Suprapubic skin (tissue), 4 donors: ENCODE results near the gene UNC13D.

Source experiments
- EP300 ChIP-seq: sonication (generic); formaldehyde crosslinking; IDR thresholded peaks from one replicate; pipeline ENCODE4 v1.6.1; 2017; ENCODE audit warnings: antibody characterized with exemption
- POLR2A ChIP-seq, 2 donors: fragments of 450-650 bp; IDR thresholded peaks; one replicate each; pipeline ENCODE4 v1.6.1; 2017; ENCODE audit warnings: antibody characterized with exemption in 2 of 2, mild to moderate bottlenecking in 2 of 2, moderate library complexity in 2 of 2
- POLR2AphosphoS5 ChIP-seq, 3 donors: sonication (generic); formaldehyde crosslinking; IDR thresholded peaks; one replicate each; pipeline ENCODE4 v1.6.1; 2017; ENCODE audit warnings: antibody characterized with exemption in 3 of 3
- TF ChIP-seq, protein P1 (sequence below), 2 donors: fragments of 200-600 bp in 1 of 2; fragments of 450-650 bp in 1 of 2; sonication (generic) in 1 of 2; IDR thresholded peaks; one replicate each; pipeline ENCODE4 v1.5.1; 2016 to 2019; ENCODE audit warnings: antibody characterized with exemption in 2 of 2, mild to moderate bottlenecking in 1 of 2, moderate library complexity in 1 of 2

DNA sequence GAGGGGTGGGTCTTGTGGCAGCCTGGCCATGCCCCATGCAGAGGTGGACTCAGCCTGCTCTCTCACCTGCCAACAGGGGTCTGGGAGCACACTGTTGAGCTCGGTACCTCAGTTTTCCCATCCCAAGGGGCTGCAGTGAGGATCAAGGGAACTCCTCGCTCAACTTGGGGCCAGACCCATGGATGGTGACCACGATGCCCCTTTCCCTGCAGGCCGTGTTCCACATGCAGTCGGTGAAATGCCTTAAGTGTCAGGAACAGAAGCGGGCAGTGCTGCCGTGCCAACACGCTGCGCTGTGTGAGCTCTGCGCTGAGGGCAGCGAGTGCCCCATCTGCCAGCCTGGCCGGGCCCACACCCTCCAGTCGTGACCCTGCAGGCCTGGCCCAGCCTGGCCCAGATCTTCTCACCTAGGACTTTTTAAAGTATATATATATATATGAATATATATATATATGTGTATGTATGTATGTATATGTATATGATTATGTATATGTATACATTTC lies 20.1 kb downstream of the UNC13D start:
- TF ChIP-seq POLR2A (IDR thresholded peaks at IDR 0.05) (no peak), POLR2AphosphoS5 (IDR thresholded peaks at IDR 0.05) (no peak), EP300 (no peak)
- TF ChIP-seq, protein P1, sequence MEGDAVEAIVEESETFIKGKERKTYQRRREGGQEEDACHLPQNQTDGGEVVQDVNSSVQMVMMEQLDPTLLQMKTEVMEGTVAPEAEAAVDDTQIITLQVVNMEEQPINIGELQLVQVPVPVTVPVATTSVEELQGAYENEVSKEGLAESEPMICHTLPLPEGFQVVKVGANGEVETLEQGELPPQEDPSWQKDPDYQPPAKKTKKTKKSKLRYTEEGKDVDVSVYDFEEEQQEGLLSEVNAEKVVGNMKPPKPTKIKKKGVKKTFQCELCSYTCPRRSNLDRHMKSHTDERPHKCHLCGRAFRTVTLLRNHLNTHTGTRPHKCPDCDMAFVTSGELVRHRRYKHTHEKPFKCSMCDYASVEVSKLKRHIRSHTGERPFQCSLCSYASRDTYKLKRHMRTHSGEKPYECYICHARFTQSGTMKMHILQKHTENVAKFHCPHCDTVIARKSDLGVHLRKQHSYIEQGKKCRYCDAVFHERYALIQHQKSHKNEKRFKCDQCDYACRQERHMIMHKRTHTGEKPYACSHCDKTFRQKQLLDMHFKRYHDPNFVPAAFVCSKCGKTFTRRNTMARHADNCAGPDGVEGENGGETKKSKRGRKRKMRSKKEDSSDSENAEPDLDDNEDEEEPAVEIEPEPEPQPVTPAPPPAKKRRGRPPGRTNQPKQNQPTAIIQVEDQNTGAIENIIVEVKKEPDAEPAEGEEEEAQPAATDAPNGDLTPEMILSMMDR (IDR thresholded peaks at IDR 0.05): no peak
